ENCODE measurements around the gene CLIP4. TPM values are rescaled to one million over a fixed set of nuclear protein-coding genes. Genes with fewer than 3 reads are reported as not detected.

The CLIP4 gene
- total and polyA plus RNA-seq, 10 of the 15 experiments (the other 5 are each of a cell fraction or from before 2014, with no cell fraction given), result 5.5 to 34.9 (median 16.8) TPM

- in situ Hi-C loops (cut with MboI), result no loop called here
- ChIA-PET RAD21 (ENCODE audit: unreplicated experiment) (interaction anchor here (0.6 kb wide), 1 partner anchor 127 kb away, joined by 3 read pairs; no protein-coding TSS in a partner anchor), POLR2A (interaction anchor here (0.6 kb wide), 2 partner anchors 118 to 461 kb away, joined by 3 to 6 read pairs; no protein-coding TSS in a partner anchor), CTCF (no interaction called here), SMC1A (ENCODE audit: uncharacterized antibody, unreplicated experiment) (no interaction called here)
- Histone ChIP-seq H3K27me3 (replicated peaks in 1 of 2; ENCODE audit: control insufficient read depth in 2 of 2, insufficient read depth in 2 of 2, low read length in 1 of 2) (no peaks in the 10 kb centered on the region), H3K27ac (ENCODE audit: control insufficient read depth, insufficient read depth) (no peak overlapping the region), H3K9me3 (replicated peaks; ENCODE audit: control insufficient read depth, insufficient read depth, low read length) (no peaks in the 10 kb centered on the region), H3K36me3 (ENCODE audit: control insufficient read depth in 2 of 2, insufficient read depth in 2 of 2, low read length in 1 of 2) (no peaks in the 10 kb centered on the region), H3K4me2 (ENCODE audit: control insufficient read depth, insufficient read depth) (no peak overlapping the region), H2AFZ (ENCODE audit: control insufficient read depth, low read depth, low read length) (no peak overlapping the region), H3K4me1 (ENCODE audit: control insufficient read depth, insufficient read depth, low read length) (no peaks in the 10 kb centered on the region), H3K4me3 (no peak overlapping the region), H3K9ac (ENCODE audit: control insufficient read depth, insufficient read depth, low read length) (no peak overlapping the region), H4K20me1 (ENCODE audit: control insufficient read depth, insufficient read depth) (no peaks in the 10 kb centered on the region), H3K79me2 (ENCODE audit: control insufficient read depth, insufficient read depth, low read length) (no peaks in the 10 kb centered on the region)
- BruUV-seq (replicated peaks), result no TSS peak
- no peak for DNase-seq (ENCODE audit: low read depth, low spot score)
- no peak for FAIRE-seq
- intact Hi-C loops (cut with micrococcal nuclease; ENCODE audit: unreplicated experiment), result no loop called here
- TF ChIP-seq MAX (IDR thresholded peaks at IDR 0.05; ENCODE audit: low read depth, low read length), result no peak
- no peak for TF ChIP-seq POU2F2 (IDR thresholded peaks at IDR 0.05; ENCODE audit: borderline replicate concordance, low read depth, low read length)
- TF ChIP-seq SKIL (IDR thresholded peaks at IDR 0.05; ENCODE audit: low read depth, poor library complexity, severe bottlenecking), result no peak
- no peak for ATAC-seq
- WGBS (ENCODE audit: insufficient coverage, insufficient replicate concordance, low lambda C conversion rate, missing lambda C conversion rate), result 5% methylated on average over 7 of the region's 7 CpGs
Observed at GRCh38 chr2:29226808-29227207, 111.6 kb downstream of the CLIP4 start.

GRCh38 chr2:29227935-29228675 lies 112.9 kb downstream of the CLIP4 start:
- in situ Hi-C loops (cut with MboI), result no loop called here
- WGBS (ENCODE audit: insufficient coverage, insufficient replicate concordance, low lambda C conversion rate, missing lambda C conversion rate), result 41% methylated on average over 15 of the region's 15 CpGs
- no peak overlapping the region for H3K9ac ChIP-seq (ENCODE audit: control insufficient read depth, insufficient read depth, low read length)
- H3K4me2 ChIP-seq (ENCODE audit: control insufficient read depth, insufficient read depth), result no peak overlapping the region
- H3K9me3 ChIP-seq (replicated peaks; ENCODE audit: control insufficient read depth, insufficient read depth, low read length), result no peaks in the 10 kb centered on the region
- intact Hi-C loops (cut with micrococcal nuclease; ENCODE audit: unreplicated experiment), result no loop called here
- BruUV-seq (replicated peaks), result no TSS peak
- no peak for ATAC-seq
- H3K4me3 ChIP-seq, result no peak overlapping the region
- H4K20me1 ChIP-seq (ENCODE audit: control insufficient read depth, insufficient read depth), result no peaks in the 10 kb centered on the region
- H3K27me3 ChIP-seq (replicated peaks in 1 of 2; ENCODE audit: control insufficient read depth in 2 of 2, insufficient read depth in 2 of 2, low read length in 1 of 2), result 0 out of 4 replicates have a peak, but pooled peaks cover 0 to 3% of the 10 kb centered on the region in 2 experiments
- no peaks in the 10 kb centered on the region for H3K36me3 ChIP-seq (ENCODE audit: control insufficient read depth in 2 of 2, insufficient read depth in 2 of 2, low read length in 1 of 2)
- H3K27ac ChIP-seq (ENCODE audit: control insufficient read depth, insufficient read depth), result no peak overlapping the region
- H2AFZ ChIP-seq (ENCODE audit: control insufficient read depth, low read depth, low read length), result no peak overlapping the region
- no peak for FAIRE-seq
- POLR2A ChIA-PET, result no interaction called here
- no peaks in the 10 kb centered on the region for H3K79me2 ChIP-seq (ENCODE audit: control insufficient read depth, insufficient read depth, low read length)
- SMC1A ChIA-PET (ENCODE audit: uncharacterized antibody, unreplicated experiment), result no interaction called here
- RAD21 ChIA-PET (ENCODE audit: unreplicated experiment), result no interaction called here
- H3K4me1 ChIP-seq (ENCODE audit: control insufficient read depth, insufficient read depth, low read length), result no peaks in the 10 kb centered on the region
- DNase-seq (ENCODE audit: low read depth, low spot score), result no peak
- CTCF ChIA-PET, result no interaction called here
- TF ChIP-seq ETV6 (conservative IDR thresholded peaks at IDR 0.05 in 1 of 2, IDR thresholded peaks at IDR 0.05 in 1 of 2; ENCODE audit: borderline replicate concordance in 1 of 2, low read depth in 1 of 2) (no peak), POLR2AphosphoS2 (IDR thresholded peaks at IDR 0.05; ENCODE audit: low read depth, low read length) (no peak), TCF12 (IDR thresholded peaks at IDR 0.05; ENCODE audit: low read depth, low read length) (no peak), NKRF (conservative IDR thresholded peaks at IDR 0.05) (no peak), ELK1 (IDR thresholded peaks at IDR 0.05; ENCODE audit: low read depth, low read length) (no peak)

Data from GM12878 (cell line).